HCT116 (cell line): ENCODE results near the gene CFAP221. TPM values are rescaled to one million over a fixed set of nuclear protein-coding genes. Genes with fewer than 3 reads are reported as not detected.

Experiments
- ATAC-seq: fragments of 200-7000 bp; cut with Tn5 transposase; 2 replicates; pipeline ENCODE4 v1.9.1; 2020; ENCODE audit warnings: mild to moderate bottlenecking, moderate library complexity
- BruUV-seq: library from RNA; stranded (reverse); fragments of 400-500 nt; replicated peaks from 2 replicates; lab custom pipeline; 2021; lab: Mats Ljungman, UMichigan
- CTCF ChIA-PET: fragments of 300-600 bp; sonication (Branson Sonifier 250); formaldehyde crosslinking; loops from one replicate; lab custom pipeline; 2021; ENCODE audit warnings: antibody characterized with exemption; lab: Charles Lee
- POLR2A ChIA-PET: fragments of 300-600, 350-600 bp; sonication (Branson Sonifier 250); formaldehyde crosslinking; loops from one replicate; lab custom pipeline; 2021; ENCODE audit warnings: antibody characterized with exemption; lab: Charles Lee
- RAD21 ChIA-PET, 2 experiments: fragments of 300-600 bp; sonication (Branson Sonifier 250); formaldehyde crosslinking; loops; one replicate each; lab custom pipeline; 2023; ENCODE audit warnings: low total read pairs in 2 of 2; ENCODE audit not compliant: uncharacterized antibody in 2 of 2, unreplicated experiment in 2 of 2, low non-redundant PET in 1 of 2; lab: Charles Lee
- DNase-seq: peaks from one replicate; pipeline ENCODE4 v3.0.0-alpha.2; 2010; ENCODE audit warnings: low read depth, low spot score
- H2AFZ ChIP-seq: fragments of 200-600 bp; shearing (Covaris generic), sonication (generic); 2 replicates; pipeline ENCODE4 v1.6.1; 2017; ENCODE audit warnings: low read depth, mixed run types, mixed read lengths, antibody characterized with exemption, low read length; ENCODE audit not compliant: poor library complexity, severe bottlenecking
- H3K27ac ChIP-seq: 2 replicates; pipeline ENCODE4 v1.5.1; 2012; ENCODE audit warnings: low read depth, low read length
- H3K27me3 ChIP-seq: fragments of 200-600 bp; sonication (generic); 2 replicates; pipeline ENCODE4 v1.6.1; 2016; ENCODE audit warnings: mixed run types, low read length, mixed read lengths; ENCODE audit not compliant: insufficient read depth
- H3K36me3 ChIP-seq, 2 experiments: fragments of 200-500 bp in 1 of 2; fragments of 200-600 bp in 1 of 2; sonication (Bioruptor generic) in 1 of 2; sonication (generic) in 1 of 2; 2 replicates each; pipeline versions ENCODE4 v1.5.1 to v1.6.1; 2014 to 2016; ENCODE audit warnings: low read length in 2 of 2, inconsistent platforms in 1 of 2, mixed read lengths in 1 of 2, mixed run types in 1 of 2; ENCODE audit not compliant: insufficient read depth in 2 of 2, control insufficient read depth in 1 of 2
- H3K4me1 ChIP-seq, 2 experiments: fragments of 200-600 bp in 1 of 2; sonication (generic) in 1 of 2; 2 replicates each; pipeline versions ENCODE4 v1.5.1 to v1.6.1; 2012 to 2017; ENCODE audit warnings: low read length in 2 of 2, inconsistent platforms in 1 of 2, mild to moderate bottlenecking in 1 of 2, mixed read lengths in 1 of 2, mixed run types in 1 of 2, moderate library complexity in 1 of 2; ENCODE audit not compliant: insufficient read depth in 2 of 2, control insufficient read depth in 1 of 2
- H3K4me2 ChIP-seq: fragments of 200-600 bp; sonication (generic); 2 replicates; pipeline ENCODE4 v1.6.1; 2017; ENCODE audit warnings: mixed run types, low read length, mixed read lengths
- H3K4me3 ChIP-seq, 2 experiments: fragments of 200-600 bp in 1 of 2; sonication (generic) in 1 of 2; replicated peaks in 1 of 2; 2 replicates each; pipeline ENCODE4 v1.5.1; 2011 to 2016; ENCODE audit warnings: low read length in 2 of 2, control low read depth in 1 of 2, low read depth in 1 of 2, mild to moderate bottlenecking in 1 of 2, mixed read lengths in 1 of 2, mixed run types in 1 of 2
- H3K79me2 ChIP-seq: fragments of 200-600 bp; sonication (generic); 2 replicates; pipeline ENCODE4 v1.6.1; 2017; ENCODE audit warnings: mild to moderate bottlenecking, mixed run types, low read length, moderate library complexity, mixed read lengths; ENCODE audit not compliant: insufficient read depth
- H3K9ac ChIP-seq: fragments of 200-600 bp; sonication (generic); 2 replicates; pipeline ENCODE4 v1.6.1; 2016; ENCODE audit warnings: low read length, mixed read lengths
- H3K9me2 ChIP-seq: fragments of 200-600 bp; sonication (generic), shearing (Covaris generic); 2 replicates; pipeline ENCODE4 v1.6.1; 2017; ENCODE audit warnings: mixed run types, mild to moderate bottlenecking, moderate library complexity; ENCODE audit not compliant: insufficient read depth
- H3K9me3 ChIP-seq, 2 experiments: fragments of 200-500 bp in 1 of 2; fragments of 200-600 bp in 1 of 2; sonication (Bioruptor generic) in 1 of 2; sonication (generic) in 1 of 2; 2 replicates each; pipeline ENCODE4 v1.6.1; 2014 to 2017; ENCODE audit warnings: low read length in 2 of 2, mixed read lengths in 2 of 2, inconsistent platforms in 1 of 2, low read depth in 1 of 2, mild to moderate bottlenecking in 1 of 2, mixed run types in 1 of 2, moderate library complexity in 1 of 2; ENCODE audit not compliant: control insufficient read depth in 1 of 2, insufficient read depth in 1 of 2
- H4K20me1 ChIP-seq: fragments of 200-600 bp; sonication (generic), shearing (Covaris generic); 2 replicates; pipeline ENCODE4 v1.6.1; 2017; ENCODE audit warnings: mixed run types, mild to moderate bottlenecking, moderate library complexity; ENCODE audit not compliant: insufficient read depth
- CEBPB ChIP-seq: IDR thresholded peaks from 2 replicates; pipeline ENCODE4 v1.6.1; 2012; ENCODE audit warnings: low read depth
- CTCF ChIP-seq, 3 experiments: fragments of 200-600 bp in 1 of 3; sonication (generic) in 1 of 3; IDR thresholded peaks in 2 of 3; conservative IDR thresholded peaks in 1 of 3; 2 replicates each; pipeline ENCODE4 v1.5.1; 2012 to 2017; ENCODE audit warnings: low read depth in 2 of 3, low read length in 2 of 3, antibody characterized with exemption in 1 of 3, borderline replicate concordance in 1 of 3, control low read depth in 1 of 3, mild to moderate bottlenecking in 1 of 3, mixed read lengths in 1 of 3, mixed run types in 1 of 3, moderate library complexity in 1 of 3; ENCODE audit not compliant: insufficient read depth in 1 of 3
- EGR1 ChIP-seq: IDR thresholded peaks from 2 replicates; pipeline ENCODE4 v1.6.1; 2012; ENCODE audit warnings: low read depth
- ELF1 ChIP-seq: IDR thresholded peaks from 2 replicates; pipeline ENCODE4 v1.6.1; 2012; ENCODE audit warnings: low read depth, borderline replicate concordance
- EZH2 ChIP-seq: fragments of 200-600 bp; sonication (generic); IDR thresholded peaks from 2 replicates; pipeline ENCODE4 v1.6.1; 2017; ENCODE audit warnings: antibody characterized with exemption, mixed run types
- EZH2phosphoT487 ChIP-seq: fragments of 200-600 bp; IDR thresholded peaks from 2 replicates; pipeline ENCODE4 v1.6.1; 2018; ENCODE audit warnings: antibody characterized with exemption, borderline replicate concordance
- JUND ChIP-seq: IDR thresholded peaks from 2 replicates; pipeline ENCODE4 v1.6.1; 2012
- POLR2A ChIP-seq: IDR thresholded peaks from 2 replicates; pipeline ENCODE4 v1.7.0; 2011; ENCODE audit warnings: borderline replicate concordance; ENCODE audit not compliant: insufficient read depth, insufficient read length; ENCODE audit errors: extremely low read depth
- REST ChIP-seq: IDR thresholded peaks from 2 replicates; pipeline ENCODE4 v1.6.1; 2012; ENCODE audit warnings: low read depth
- SP1 ChIP-seq: IDR thresholded peaks from 2 replicates; pipeline ENCODE4 v1.6.1; 2012; ENCODE audit warnings: low read depth
- SRF ChIP-seq: IDR thresholded peaks from 2 replicates; pipeline ENCODE4 v1.6.1; 2012; ENCODE audit warnings: low read depth
- TCF7L2 ChIP-seq: IDR thresholded peaks from 2 replicates; pipeline ENCODE4 v1.7.0; 2011; ENCODE audit warnings: borderline replicate concordance, inconsistent platforms; ENCODE audit not compliant: insufficient read depth, insufficient read length; ENCODE audit errors: extremely low read depth
- ZBTB33 ChIP-seq: IDR thresholded peaks from 2 replicates; pipeline ENCODE4 v1.6.1; 2011; ENCODE audit warnings: mild to moderate bottlenecking, low read length, moderate library complexity; ENCODE audit not compliant: insufficient replicate concordance; ENCODE audit errors: extremely low read depth
- ZFX ChIP-seq: fragments of 450-650 bp; IDR thresholded peaks from 2 replicates; pipeline ENCODE4 v1.6.1; 2017
- intact Hi-C: fragments of 100-400 bp; cut with micrococcal nuclease; formaldehyde crosslinking; loops from 2 replicates; pipeline ENCODE4 v1.10.0; 2022
- total RNA-seq: library from RNA; stranded (reverse); gene quantifications from one replicate; pipeline ENCODE4 v1.2.1, GENCODE V29; 2021; ENCODE audit not compliant: unreplicated experiment
- TF ChIP-seq, protein P1 (sequence below): IDR thresholded peaks from 2 replicates; pipeline ENCODE4 v1.6.1; 2012

The CFAP221 gene
- total RNA-seq, 1 experiment from 2014 or later = 0.96 TPM

- ChIA-PET CTCF (no interaction called here), RAD21 (no interaction called here), POLR2A (no interaction called here)
- H3K79me2 ChIP-seq = no peaks in the 10 kb centered on the region
- no peak overlapping the region for H3K4me3 ChIP-seq
- no peaks in the 10 kb centered on the region for H3K4me1 ChIP-seq
- no peak overlapping the region for H3K9ac ChIP-seq
- H4K20me1 ChIP-seq = no peaks in the 10 kb centered on the region
- DNase-seq = no peak
- no TSS peak for BruUV-seq
- no peak overlapping the region for H3K27ac ChIP-seq
- H3K9me2 ChIP-seq = no peaks in the 10 kb centered on the region
- no peak for TF ChIP-seq EZH2
- TF ChIP-seq JUND = no peak
- TF ChIP-seq EGR1 = no peak
- TF ChIP-seq REST = no peak
- TF ChIP-seq ZFX = no peak
- no peak for ATAC-seq
- H3K27me3 ChIP-seq = no peaks in the 10 kb centered on the region
- intact Hi-C loops = no loop called here
- H3K9me3 ChIP-seq = no peaks in the 10 kb centered on the region
- H3K36me3 ChIP-seq = no peaks in the 10 kb centered on the region
- H3K4me2 ChIP-seq = no peak overlapping the region
- no peak overlapping the region for H2AFZ ChIP-seq
Observed at GRCh38 chr2:119693967-119694366, 149.7 kb downstream of the CFAP221 start.

GRCh38 chr2:119694470-119694844 is 150.2 kb downstream of the CFAP221 start:
- no peaks in the 10 kb centered on the region for H3K36me3 ChIP-seq
- H4K20me1 ChIP-seq = no peaks in the 10 kb centered on the region
- ChIA-PET POLR2A (no interaction called here), RAD21 (no interaction called here), CTCF (no interaction called here)
- H3K4me1 ChIP-seq = no peaks in the 10 kb centered on the region
- no TSS peak for BruUV-seq
- H2AFZ ChIP-seq = no peak overlapping the region
- no peak overlapping the region for H3K4me2 ChIP-seq
- no peaks in the 10 kb centered on the region for H3K27me3 ChIP-seq
- H3K9ac ChIP-seq = no peak overlapping the region
- no peak overlapping the region for H3K27ac ChIP-seq
- intact Hi-C loops = no loop called here
- no peak overlapping the region for H3K4me3 ChIP-seq
- H3K9me3 ChIP-seq = no peaks in the 10 kb centered on the region
- H3K9me2 ChIP-seq = no peaks in the 10 kb centered on the region
- no peak for ATAC-seq
- no peaks in the 10 kb centered on the region for H3K79me2 ChIP-seq
- no peak for DNase-seq
- TF ChIP-seq CEBPB = no peak
- no peak for TF ChIP-seq EZH2phosphoT487
- no peak for TF ChIP-seq TCF7L2
- no peak for TF ChIP-seq JUND
- no peak for TF ChIP-seq POLR2A
- TF ChIP-seq SRF = no peak
- TF ChIP-seq CTCF (IDR thresholded peaks at IDR 0.05 in 2 of 3, conservative IDR thresholded peaks at IDR 0.05 in 1 of 3; ENCODE audit: borderline replicate concordance in 1 of 3, insufficient read depth in 1 of 3, low read depth in 2 of 3, low read length in 2 of 3) = no peak
- TF ChIP-seq SP1 = no peak
- TF ChIP-seq, protein P1, sequence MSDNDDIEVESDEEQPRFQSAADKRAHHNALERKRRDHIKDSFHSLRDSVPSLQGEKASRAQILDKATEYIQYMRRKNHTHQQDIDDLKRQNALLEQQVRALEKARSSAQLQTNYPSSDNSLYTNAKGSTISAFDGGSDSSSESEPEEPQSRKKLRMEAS = no peak
- TF ChIP-seq ZBTB33 = no peak
- TF ChIP-seq ELF1 = no peak
